Activated naive CD4-positive, alpha-beta T cell treated with Interleukin-2 at 50 U/mL for 16 hours (primary cell): ENCODE results near the gene CABLES2.
"Not testable (repeated sequence)": the region's sequence is repeated elsewhere in the genome, so short reads cannot be mapped to it uniquely, and the experiment has no call there.

Experiments used
- DNase-seq: peaks from one replicate; pipeline ENCODE4 v3.0.0-alpha.2; 2020

The CABLES2 gene

GRCh38 chr20:62433658-62434497 lies 26.8 kb upstream of the CABLES2 start:
- DNase-seq: no peak

DNA sequence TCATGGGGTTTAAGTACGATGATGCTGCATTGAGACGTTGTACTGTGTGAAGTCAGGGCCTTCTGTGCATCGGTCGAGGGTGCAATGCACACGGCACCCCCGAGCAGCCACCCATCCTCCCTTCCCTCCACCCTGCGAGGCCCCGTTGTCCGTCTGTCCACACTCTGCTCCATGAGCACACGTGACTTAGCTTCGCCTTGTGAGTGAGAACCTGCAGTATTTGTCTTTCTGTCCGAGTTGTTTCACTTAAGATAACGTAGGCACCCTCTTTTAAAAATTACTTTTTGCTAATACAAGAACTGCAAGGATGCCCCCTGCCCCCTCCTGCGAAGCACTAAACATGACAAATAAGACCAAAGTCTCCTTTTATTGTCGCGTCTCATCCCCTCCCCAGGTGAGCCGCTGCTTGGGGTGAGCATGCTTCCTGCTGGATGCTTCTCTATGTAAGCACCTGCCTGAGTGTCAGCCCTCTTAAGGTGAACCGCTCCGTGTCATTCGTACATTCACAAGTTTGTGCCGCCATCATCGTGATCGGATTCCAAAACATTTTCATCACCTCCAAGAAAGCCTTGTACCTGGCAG lies 23.9 kb upstream of the CABLES2 start:
- DNase-seq: no peak

DNA sequence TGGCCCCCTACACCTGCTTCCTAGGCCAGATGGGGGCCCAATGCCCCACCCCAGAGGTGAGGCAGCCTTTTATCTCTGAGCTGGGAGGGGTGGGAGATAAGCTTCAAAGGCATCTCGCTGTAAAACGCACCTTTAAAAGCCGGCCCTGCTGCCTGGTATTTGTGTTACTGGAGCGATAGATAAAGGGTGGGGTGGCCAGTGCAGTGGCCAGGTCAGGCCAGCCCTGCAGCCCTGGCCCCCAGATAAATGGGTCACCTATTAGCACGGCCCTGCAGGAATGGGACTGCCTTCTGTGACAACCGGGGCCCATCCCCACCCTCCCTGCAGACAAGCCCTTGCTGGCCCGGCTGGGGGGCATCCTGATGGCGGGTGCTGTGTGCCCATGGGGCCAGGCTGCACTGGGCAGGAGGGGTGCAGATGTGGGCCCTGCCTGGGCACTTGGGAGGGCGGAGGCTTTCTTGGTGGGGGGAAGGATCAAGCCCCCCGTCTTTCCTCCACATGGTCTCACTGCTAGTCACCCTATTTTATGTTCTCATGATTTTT lies 23.3 kb upstream of the CABLES2 start:
- DNase-seq: no peak

GRCh38 chr20:62429455-62430310 lies 22.6 kb upstream of the CABLES2 start:
- no peak for DNase-seq

DNA sequence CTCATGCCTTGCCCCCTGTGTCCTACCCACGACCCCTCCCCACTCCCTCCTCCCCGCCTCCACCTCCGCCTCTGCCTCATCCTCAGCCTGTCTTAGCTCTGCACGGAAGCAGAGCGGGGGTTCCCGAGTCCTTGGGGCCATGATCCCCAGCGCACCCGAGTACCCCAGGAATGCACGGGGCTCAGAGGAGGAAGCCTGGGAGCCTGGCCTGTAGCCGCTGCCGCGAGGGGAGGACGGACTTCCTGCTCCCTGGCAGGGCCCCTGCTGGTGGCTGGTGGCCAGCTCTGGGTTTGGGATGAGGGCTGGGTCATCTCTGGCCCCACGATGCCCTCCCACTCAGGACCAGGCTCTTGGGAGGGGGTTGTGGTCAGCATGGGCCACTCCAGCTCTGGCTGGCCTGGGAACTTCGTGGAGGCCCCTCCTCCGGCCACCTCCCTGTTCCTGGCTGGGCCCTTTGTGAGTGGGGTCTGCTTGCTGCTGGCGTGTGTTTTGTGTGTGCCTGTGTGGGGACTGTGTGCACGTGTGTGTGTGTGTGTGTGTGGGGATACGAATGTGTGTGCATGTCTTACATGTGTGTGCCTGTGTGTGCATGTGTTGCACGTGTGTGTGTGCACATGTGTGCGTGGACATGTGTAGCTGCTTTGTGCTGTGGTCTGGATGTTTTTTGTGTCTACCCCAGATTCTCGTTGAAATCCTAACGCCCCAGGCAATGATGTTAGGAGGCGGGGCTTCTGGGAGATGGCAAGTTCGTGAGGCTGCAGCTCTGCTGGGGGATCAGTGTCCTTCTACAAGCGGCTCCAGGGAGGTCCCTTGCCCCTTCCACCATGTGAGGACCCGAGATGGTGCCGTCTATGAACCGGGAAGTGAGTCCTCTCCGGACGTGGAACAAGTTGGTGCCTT lies 21.6 kb upstream of the CABLES2 start:
- no peak for DNase-seq

- DNase-seq: no peak
These were observed 20.9 kb upstream of the CABLES2 start for GRCh38 chr20:62428002-62428372.

DNA sequence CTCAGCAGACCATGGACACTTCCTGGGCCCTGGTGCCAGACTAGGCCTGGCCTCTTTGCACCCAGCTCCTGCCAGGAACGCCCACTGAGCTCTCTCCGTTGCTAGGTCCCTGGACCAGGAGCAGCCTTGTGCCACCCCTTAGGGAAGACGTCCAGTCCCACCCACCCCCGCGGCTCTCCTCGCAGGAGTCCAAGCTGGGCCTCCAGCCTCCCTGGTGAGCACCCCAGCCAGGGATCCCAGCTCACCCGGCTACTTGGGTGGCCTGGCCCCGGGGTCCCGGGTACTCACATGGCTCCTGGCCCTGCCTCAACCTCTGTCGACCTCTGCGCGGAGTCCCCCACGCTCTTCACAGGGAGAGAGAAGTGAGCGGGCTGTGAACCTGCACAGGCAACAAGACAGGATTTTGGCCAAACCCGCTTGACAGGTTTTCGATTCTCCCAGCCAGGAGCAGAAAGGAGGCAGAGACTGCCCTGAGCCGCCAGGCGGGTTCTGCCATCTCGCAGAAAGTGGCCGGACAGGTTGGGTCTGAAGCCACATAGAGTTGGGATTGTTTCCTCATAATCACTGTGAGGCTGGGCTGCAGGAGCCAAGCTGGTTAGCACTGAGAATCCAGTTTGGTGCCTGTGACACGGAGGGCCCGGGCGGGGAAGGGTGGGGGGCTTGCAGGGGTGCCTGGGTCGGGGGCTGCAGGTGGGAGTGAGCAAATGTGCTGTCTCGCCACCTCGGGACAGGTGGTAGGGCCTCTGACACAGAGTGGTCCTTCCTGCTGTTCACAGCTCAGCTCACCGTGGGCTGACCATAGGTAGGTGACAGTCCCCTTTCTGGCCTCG lies 20.3 kb upstream of the CABLES2 start, which contains the start of gene RBBP8NL:
Gene RBBP8NL, minus strand, starts transcription at position 368 of the 830 bp plus-strand sequence. CDS start 7,892 bp downstream, outside the sequence.
- DNase-seq: no peak

GRCh38 chr20:62426699-62427131 lies 19.6 kb upstream of the CABLES2 start:
- no peak for DNase-seq

DNA sequence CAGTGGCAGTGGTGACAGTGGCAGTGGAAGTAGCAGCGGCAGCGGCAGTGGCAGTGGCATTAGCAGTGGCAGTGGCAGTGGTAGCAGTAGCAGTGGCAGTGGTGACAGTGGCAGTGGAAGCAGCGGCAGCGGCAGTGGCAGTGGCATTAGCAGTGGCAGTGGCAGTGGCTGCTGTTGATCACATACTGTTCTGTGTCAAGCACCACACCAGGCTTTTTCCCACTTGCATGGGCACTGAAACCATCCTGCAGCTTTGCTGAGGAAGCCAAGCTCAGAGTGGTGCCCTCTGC lies 18.9 kb upstream of the CABLES2 start:
- DNase-seq: not testable (repeated sequence)

DNA sequence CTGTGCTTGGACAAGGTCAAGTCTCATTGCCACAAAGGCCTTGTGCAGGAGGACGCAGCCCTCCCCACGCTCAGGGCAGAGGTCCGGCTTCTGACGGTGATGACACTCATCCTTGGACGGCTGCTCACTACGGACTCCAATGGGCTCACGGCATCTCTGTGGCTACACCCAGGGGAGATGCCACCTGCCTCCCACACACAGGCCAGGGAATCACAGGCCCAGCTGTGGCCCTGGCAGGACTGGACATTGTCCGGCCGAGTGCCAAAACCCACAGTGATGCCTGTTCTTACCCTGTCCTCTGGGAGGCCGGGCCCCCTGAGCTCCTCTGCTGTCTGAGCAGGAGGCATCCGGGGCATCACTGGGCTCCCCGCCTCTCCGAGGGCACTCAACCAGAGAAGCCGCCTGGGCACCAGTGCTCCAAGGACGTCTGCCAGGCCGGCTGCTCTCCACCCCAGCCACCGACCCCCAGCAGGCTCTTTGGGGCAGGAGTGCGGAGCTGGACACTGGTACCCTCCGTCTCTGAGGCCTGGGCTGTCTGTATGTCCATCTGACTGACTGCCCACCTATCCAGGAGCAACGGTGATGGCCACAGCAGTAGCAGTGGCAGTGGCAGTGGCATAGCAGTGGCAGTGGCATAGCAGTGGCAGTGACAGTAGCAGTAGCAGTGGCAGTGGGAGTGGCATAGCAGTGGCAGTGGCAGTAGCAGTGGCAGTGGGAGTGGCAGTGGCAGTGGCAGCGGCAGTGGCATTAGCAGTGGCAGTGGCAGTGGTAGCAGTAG lies 18.4 kb upstream of the CABLES2 start:
- DNase-seq: no peak

- DNase-seq: no peak
These were observed 17.4 kb upstream of the CABLES2 start for GRCh38 chr20:62424249-62425107.

DNA sequence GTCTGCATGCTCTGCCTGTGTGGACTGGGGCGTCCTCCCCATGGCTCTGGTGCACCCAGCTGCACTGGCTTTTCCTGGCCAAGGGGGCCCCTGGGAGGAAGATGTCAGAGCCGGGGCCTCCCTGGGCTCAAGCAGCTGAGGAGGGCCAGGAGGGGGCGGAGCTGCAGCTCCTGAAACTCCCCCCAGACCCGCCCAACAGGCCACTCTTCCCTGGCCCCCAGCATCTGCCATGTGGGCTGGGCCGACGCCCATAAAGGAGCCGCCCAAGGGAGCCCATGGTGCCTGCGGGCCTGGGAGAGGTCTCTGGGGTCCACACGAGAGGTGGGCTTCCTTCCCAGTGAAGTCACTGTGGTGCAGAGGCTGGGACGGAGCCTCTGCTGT lies 16.2 kb upstream of the CABLES2 start:
- no peak for DNase-seq

DNA sequence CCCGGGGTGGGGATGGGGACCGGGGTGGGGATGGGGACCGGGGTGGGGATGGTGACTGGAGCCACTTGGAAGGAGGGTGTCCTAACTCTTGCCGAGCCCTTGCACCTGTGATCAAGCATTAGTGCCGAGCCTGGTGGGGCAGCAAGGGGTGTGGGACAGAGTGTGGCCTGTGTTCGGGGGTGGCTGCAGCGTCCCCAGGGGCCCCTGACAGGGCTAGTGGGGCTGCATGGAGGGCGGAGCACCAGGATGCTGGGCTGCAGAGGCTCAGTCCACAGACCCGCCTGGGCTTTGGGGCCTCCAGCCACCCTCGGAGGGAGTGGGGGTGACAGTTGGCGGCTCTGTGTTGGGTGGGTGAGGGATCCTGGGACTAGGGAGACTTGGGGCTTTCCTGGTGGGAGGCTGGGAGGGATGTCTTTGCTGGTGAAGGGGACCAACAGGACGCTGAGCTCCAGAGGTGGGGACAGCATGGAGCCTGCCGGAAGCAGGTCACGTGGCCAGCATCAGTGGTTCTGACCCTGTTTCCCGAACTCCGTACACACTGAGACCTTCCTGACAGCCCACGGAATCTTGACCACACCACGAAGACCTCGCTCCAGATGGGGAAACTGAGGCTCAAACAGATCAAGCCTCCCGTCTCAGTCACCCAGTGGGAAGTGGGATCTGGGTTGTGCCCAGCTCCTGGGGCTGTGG lies 15.7 kb upstream of the CABLES2 start:
- DNase-seq: no peak

- no peak for DNase-seq
These were observed 14.6 kb upstream of the CABLES2 start for GRCh38 chr20:62421716-62421990.

GRCh38 chr20:62420846-62421715 lies 14.0 kb upstream of the CABLES2 start:
- DNase-seq: no peak

DNA sequence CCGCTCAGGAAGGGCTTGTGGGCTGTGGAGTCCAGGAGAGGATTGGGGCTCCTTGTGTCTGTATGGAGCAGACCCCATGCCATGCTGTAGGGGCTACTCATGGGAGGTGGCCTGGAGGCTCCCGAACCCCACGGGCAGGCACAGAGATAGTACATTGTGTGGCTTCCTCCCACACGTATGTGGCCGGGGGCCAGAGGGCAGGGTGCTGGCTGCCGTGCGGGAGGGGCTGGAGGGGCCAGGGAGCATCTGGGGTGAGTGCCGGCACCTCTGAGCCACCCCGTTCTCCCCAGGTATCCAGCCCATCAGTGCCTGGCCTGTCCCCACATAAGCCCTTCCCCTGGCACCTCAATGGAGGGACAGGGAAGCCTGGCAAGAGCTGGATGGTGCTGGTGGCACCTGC lies 12.7 kb upstream of the CABLES2 start:
- DNase-seq: no peak

DNA sequence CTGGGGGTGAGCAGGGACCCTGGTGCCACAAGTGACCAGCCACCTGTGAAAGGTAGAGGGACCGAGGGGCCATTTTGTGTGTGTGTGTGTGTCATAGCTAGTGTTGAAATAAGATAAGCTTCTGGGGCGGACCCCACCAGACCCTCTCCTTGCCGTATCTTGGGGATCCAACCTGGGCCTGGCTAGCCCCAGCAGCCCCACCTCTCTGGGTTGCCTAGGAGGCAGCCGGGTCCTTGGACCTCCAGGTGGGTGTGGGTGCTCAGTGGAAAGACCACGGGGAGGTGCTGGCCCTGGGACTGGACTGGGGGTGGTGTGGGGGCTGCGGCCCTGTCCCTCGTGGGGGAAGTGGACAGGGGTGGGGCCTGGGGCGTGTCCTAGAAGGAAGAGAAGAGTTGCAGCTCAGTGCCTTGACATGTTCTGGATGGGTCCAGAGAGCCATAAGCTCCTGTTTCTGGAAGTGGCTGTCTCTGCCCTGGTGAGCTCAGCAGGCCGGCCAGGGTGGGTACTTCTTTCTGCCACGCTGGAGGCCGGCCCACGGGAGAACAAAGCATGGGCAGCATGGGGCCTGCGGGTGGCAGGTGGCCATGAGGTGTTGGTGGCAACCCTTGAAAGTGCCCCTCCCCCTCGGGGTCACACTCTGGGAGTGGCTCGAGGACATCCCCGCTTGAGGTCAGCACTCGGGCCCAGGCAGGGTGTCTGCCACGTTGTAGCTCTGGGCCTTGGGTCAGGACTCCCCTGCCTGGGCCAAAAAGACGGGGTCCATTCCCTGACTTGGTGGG lies 11.8 kb upstream of the CABLES2 start:
- no peak for DNase-seq
